WTC11 (cell line): ENCODE measurements around the gene OR1J1. TPM values are rescaled to one million over a fixed set of nuclear protein-coding genes. Genes with fewer than 3 reads are reported as not detected.

ENCODE experiments used
- ATAC-seq: fragments of 200-7000 bp; cut with Tn5 transposase; 2 replicates; pipeline ENCODE4 v1.10.0; 2021; ENCODE audit warnings: mild to moderate bottlenecking, moderate library complexity
- CTCF ChIA-PET: fragments of 300-600 bp; sonication (Branson Sonifier 250); formaldehyde crosslinking; loops from one replicate; lab custom pipeline; 2021; ENCODE audit warnings: antibody characterized with exemption; lab: Charles Lee
- POLR2A ChIA-PET: fragments of 350-600 bp; sonication (Branson Sonifier 250); formaldehyde crosslinking; loops from one replicate; lab custom pipeline; 2021; ENCODE audit warnings: antibody characterized with exemption; lab: Charles Lee
- DNase-seq: peaks from one replicate; pipeline ENCODE4 v3.0.0; 2021; ENCODE audit warnings: low spot score
- H3K27ac Mint-ChIP-seq: 2 replicates; pipeline ENCODE4 v1.8.0; 2021; ENCODE audit warnings: mixed read lengths
- H3K27me3 Mint-ChIP-seq: 2 replicates; pipeline ENCODE4 v1.8.0; 2021; ENCODE audit warnings: low read depth, mild to moderate bottlenecking, moderate library complexity, mixed read lengths
- H3K36me3 Mint-ChIP-seq: 2 replicates; pipeline ENCODE4 v1.8.0; 2021; ENCODE audit warnings: mixed read lengths
- H3K4me1 Mint-ChIP-seq: 2 replicates; pipeline ENCODE4 v1.8.0; 2022; ENCODE audit warnings: mixed read lengths
- H3K4me3 Mint-ChIP-seq: 2 replicates; pipeline ENCODE4 v1.8.0; 2021; ENCODE audit warnings: mild to moderate bottlenecking, moderate library complexity, mixed read lengths
- H3K9me3 Mint-ChIP-seq: 2 replicates; pipeline ENCODE4 v1.8.0; 2021; ENCODE audit warnings: mixed read lengths
- AFF4 ChIP-seq: sonication (generic); formaldehyde crosslinking; IDR thresholded peaks from 2 replicates; pipeline ENCODE4 v1.8.1; 2023; ENCODE audit warnings: mild to moderate bottlenecking, missing genetic modification reagents, borderline replicate concordance
- ATF2 ChIP-seq: sonication (generic); formaldehyde crosslinking; IDR thresholded peaks from 2 replicates; pipeline ENCODE4 v1.8.1; 2022; ENCODE audit warnings: low read depth, missing genetic modification reagents, borderline replicate concordance
- CBFB ChIP-seq: sonication (generic); formaldehyde crosslinking; IDR thresholded peaks from 2 replicates; pipeline ENCODE4 v1.8.1; 2022; ENCODE audit warnings: mild to moderate bottlenecking, low read depth, missing genetic modification reagents
- CREM ChIP-seq: sonication (generic); formaldehyde crosslinking; IDR thresholded peaks from 2 replicates; pipeline ENCODE4 v1.8.1; 2022; ENCODE audit warnings: mild to moderate bottlenecking, missing genetic modification reagents, moderate library complexity
- CTCF ChIP-seq: fragments of 200-600 bp; IDR thresholded peaks from 2 replicates; pipeline ENCODE4 v1.8.0; 2022; ENCODE audit warnings: antibody characterized with exemption
- E2F5 ChIP-seq: sonication (generic); formaldehyde crosslinking; IDR thresholded peaks from 2 replicates; pipeline ENCODE4 v1.8.1; 2022; ENCODE audit warnings: mild to moderate bottlenecking, moderate library complexity, missing genetic modification reagents
- ELF4 ChIP-seq: sonication (generic); formaldehyde crosslinking; IDR thresholded peaks from 2 replicates; pipeline ENCODE4 v1.8.1; 2022; ENCODE audit warnings: low read depth, mild to moderate bottlenecking, moderate library complexity, missing genetic modification reagents
- EMX1 ChIP-seq: fragments of 250-450 bp; sonication (Bioruptor Pico); IDR thresholded peaks from 2 replicates; pipeline ENCODE4 v1.8.0; 2021; ENCODE audit warnings: mild to moderate bottlenecking
- ETV6 ChIP-seq: sonication (generic); formaldehyde crosslinking; IDR thresholded peaks from 2 replicates; pipeline ENCODE4 v1.8.1; 2022; ENCODE audit warnings: mild to moderate bottlenecking, missing genetic modification reagents
- FOXK1 ChIP-seq: sonication (generic); formaldehyde crosslinking; IDR thresholded peaks from 2 replicates; pipeline ENCODE4 v1.8.0; 2022; ENCODE audit warnings: mild to moderate bottlenecking, moderate library complexity, missing genetic modification reagents
- GABPB1 ChIP-seq: sonication (generic); formaldehyde crosslinking; IDR thresholded peaks from 2 replicates; pipeline ENCODE4 v1.8.1; 2023; ENCODE audit warnings: mild to moderate bottlenecking, missing genetic modification reagents
- HMGA2 ChIP-seq: fragments of 250-450 bp; sonication (Bioruptor Pico); IDR thresholded peaks from 2 replicates; pipeline ENCODE4 v1.4.0; 2021; ENCODE audit warnings: mild to moderate bottlenecking, moderate library complexity
- MXD4 ChIP-seq: fragments of 250-450 bp; sonication (Bioruptor Pico); IDR thresholded peaks from 2 replicates; pipeline ENCODE4 v1.8.0; 2021; ENCODE audit warnings: mild to moderate bottlenecking, moderate library complexity, borderline replicate concordance
- MYBL2 ChIP-seq: sonication (generic); formaldehyde crosslinking; IDR thresholded peaks from 2 replicates; pipeline ENCODE4 v1.8.1; 2023; ENCODE audit warnings: mild to moderate bottlenecking, moderate library complexity, missing genetic modification reagents
- OVOL2 ChIP-seq: fragments of 250-450 bp; sonication (Bioruptor Pico); IDR thresholded peaks from 2 replicates; pipeline ENCODE4 v1.9.0; 2021; ENCODE audit warnings: mild to moderate bottlenecking, borderline replicate concordance
- SP1 ChIP-seq: sonication (generic); formaldehyde crosslinking; conservative IDR thresholded peaks from 2 replicates; pipeline ENCODE4 v1.8.1; 2022; ENCODE audit warnings: missing genetic modification reagents
- ZBTB21 ChIP-seq: sonication (generic); formaldehyde crosslinking; IDR thresholded peaks from 2 replicates; pipeline ENCODE4 v1.8.1; 2023; ENCODE audit warnings: mild to moderate bottlenecking, missing genetic modification reagents, borderline replicate concordance
- ZNF425 ChIP-seq: fragments of 250-450 bp; sonication (Bioruptor Pico); conservative IDR thresholded peaks from 2 replicates; pipeline ENCODE4 v1.9.0; 2021; ENCODE audit warnings: mild to moderate bottlenecking
- ZSCAN18 ChIP-seq: fragments of 250-450 bp; sonication (Bioruptor Pico); IDR thresholded peaks from 2 replicates; pipeline ENCODE4 v2.1.2; 2022; ENCODE audit warnings: mild to moderate bottlenecking, moderate library complexity
- total RNA-seq: library from RNA; stranded (reverse); gene quantifications from 3 replicates; pipeline ENCODE4 v1.2.3, GENCODE V29; 2021

OR1J1 gene
- total RNA-seq, 1 experiment from 2014 or later: not detected

GRCh38 chr9:122463828-122464632, 13.7 kb downstream of the OR1J1 start:
- ATAC-seq: peak; percentile 94
- POLR2A ChIA-PET: no interaction called here
- CTCF ChIA-PET: interaction anchor here (0.5 to 2.3 kb wide), 12 partner anchors 10 to 886 kb away, joined by 3 to 19 read pairs (median 4); partner anchors contain the start of gene PTGS1
- H3K4me3 Mint-ChIP-seq: peak overlapping the region; percentile 34
- TF ChIP-seq EMX1 (CRISPR knock-in tag) (no peak), CTCF (peak; percentile 25; the same call in 1 of the 2 replicates)
- TF ChIP-seq, all 79 proteins: peak for 1
- Mint-ChIP-seq H3K9me3 (peaks cover 36% of the 10 kb centered on the region), H3K27me3 (peaks cover 52% of the 10 kb centered on the region), H3K4me1 (peaks cover 2% of the 10 kb centered on the region; the same call in 1 of the 2 replicates), H3K27ac (no peak overlapping the region), H3K36me3 (no peaks in the 10 kb centered on the region)
- DNase-seq: peak; percentile 64

- ATAC-seq: no peak
- Mint-ChIP-seq H3K4me1 (no peaks in the 10 kb centered on the region), H3K9me3 (peaks cover 47% of the 10 kb centered on the region), H3K27ac (no peak overlapping the region), H3K36me3 (no peaks in the 10 kb centered on the region), H3K4me3 (no peak overlapping the region), H3K27me3 (peaks cover 32% of the 10 kb centered on the region)
- CTCF ChIA-PET: no interaction called here
- no peak for DNase-seq
- POLR2A ChIA-PET: no interaction called here
- no peak for TF ChIP-seq AFF4 (CRISPR knock-in tag)
- TF ChIP-seq HMGA2 (CRISPR knock-in tag): no peak
- TF ChIP-seq ZNF425 (CRISPR knock-in tag): no peak
- TF ChIP-seq SP1 (CRISPR knock-in tag): no peak
- TF ChIP-seq MXD4 (CRISPR knock-in tag): no peak
- no peak for TF ChIP-seq MYBL2 (CRISPR knock-in tag)
- TF ChIP-seq ZBTB21: no peak
- TF ChIP-seq CREM (CRISPR knock-in tag): no peak
- no peak for TF ChIP-seq E2F5
- no peak for TF ChIP-seq FOXK1 (CRISPR knock-in tag)
- TF ChIP-seq ETV6 (CRISPR knock-in tag): no peak
- TF ChIP-seq ATF2: no peak
- no peak for TF ChIP-seq OVOL2 (CRISPR knock-in tag)
- TF ChIP-seq ZSCAN18: no peak
- no peak for TF ChIP-seq ELF4 (CRISPR knock-in tag)
- TF ChIP-seq CBFB (CRISPR knock-in tag): no peak
- TF ChIP-seq GABPB1 (CRISPR knock-in tag): no peak
These were observed 19.9 kb downstream of the OR1J1 start for GRCh38 chr9:122457787-122458186.
